Right lobe of liver (tissue), 6 donors: ENCODE results near the gene ARHGAP22. TPM values are rescaled to one million over a fixed set of nuclear protein-coding genes. Genes with fewer than 3 reads are reported as not detected.

ENCODE experiments used
- ATAC-seq, 4 donors: fragments of 200-7000 bp; cut with Tn5 transposase; one replicate each; pipeline ENCODE4 v1.9.1; 2020; ENCODE audit warnings: mild to moderate bottlenecking in 4 of 4, moderate library complexity in 4 of 4
- DNase-seq, 3 donors: peaks; one replicate each; pipeline ENCODE4 v3.0.0-alpha.2; 2020
- H3K27ac ChIP-seq, 3 donors: fragments of 200-600 bp; one replicate each; pipeline ENCODE4 v1.8.0; 2022
- H3K27me3 ChIP-seq, 2 donors: fragments of 200-600 bp; one replicate each; pipeline ENCODE4 v1.8.0; 2022
- H3K36me3 ChIP-seq, 4 donors: fragments of 200-600 bp; sonication (generic) in 1 of 4; one replicate each; pipeline versions ENCODE4 v1.5.1 to v1.8.0; 2017 to 2022; ENCODE audit warnings: control low read depth in 1 of 4
- H3K4me1 ChIP-seq, 4 donors: fragments of 200-600 bp; sonication (generic) in 1 of 4; one replicate each; pipeline versions ENCODE4 v1.5.1 to v1.8.0; 2017 to 2022; ENCODE audit warnings: control low read depth in 1 of 4
- H3K4me3 ChIP-seq, 3 donors: fragments of 200-600 bp; one replicate each; pipeline ENCODE4 v1.8.0; 2022
- H3K9me3 ChIP-seq, 4 donors: fragments of 200-600 bp; sonication (generic) in 1 of 4; one replicate each; pipeline versions ENCODE4 v1.5.1 to v1.8.0; 2017 to 2022; ENCODE audit warnings: control low read depth in 1 of 4
- CTCF ChIP-seq, 4 donors: fragments of 200-600 bp in 3 of 4; fragments of 450-650 bp in 1 of 4; IDR thresholded peaks; one replicate each; pipeline versions ENCODE4 v1.5.1 to v1.8.0; 2016 to 2022; ENCODE audit warnings: antibody characterized with exemption in 4 of 4, mild to moderate bottlenecking in 2 of 4
- POLR2A ChIP-seq: fragments of 450-650 bp; IDR thresholded peaks from one replicate; pipeline ENCODE4 v1.6.1; 2017; ENCODE audit warnings: antibody characterized with exemption, mild to moderate bottlenecking
- WGBS: methylation state at CpG from one replicate; pipeline ENCODE4 v1.1.6; 2018; ENCODE audit warnings: low coverage, low lambda C conversion rate; ENCODE audit not compliant: insufficient coverage; ENCODE audit errors: missing lambda C conversion rate; 5-methylcytosine and 5-hydroxymethylcytosine counted together
- intact Hi-C, 2 donors: fragments of 100-400 bp; cut with DNase I; formaldehyde crosslinking; loops; one replicate each; pipeline versions ENCODE4 v1.11.2 to v1.14.1; 2022
- total RNA-seq, 6 experiments: library from RNA; depleted of rRNA in 2 of 6; stranded (reverse); fragments of >200 nt in 2 of 6; fragmentation: NEBNext Ultra II Directional in 3 of 6; extraction: Animal tissue kit (Norgen Biotek cat#: 25700) in 3 of 6; gene quantifications; one replicate each; pipeline versions ENCODE4 v1.1.0 to v1.2.4, GENCODE V29; 2016 to 2023
- donor health status: DM: no; HTN: yes; CAD: no.
- donor health status: DM: no; HTN: no; CAD: no.
- donor health status: DM: no; HTN: no; CAD: no.
- donor health status: DM: no; HTN: yes; CAD: no.
- donor health status: DM: no; HTN: yes; CAD: no.

Gene ARHGAP22
- total RNA-seq, 6 experiments from 2014 or later, result 0.22 to 3.6 (median 0.64) TPM

GRCh38 chr10:48462482-48463020, 142.3 kb downstream of the ARHGAP22 start:
- no peaks in the 10 kb centered on the region for H3K9me3 ChIP-seq
- no peaks in the 10 kb centered on the region for H3K4me1 ChIP-seq
- no peak overlapping the region for H3K27ac ChIP-seq
- H3K27me3 ChIP-seq, result no peaks in the 10 kb centered on the region
- no peak overlapping the region for H3K4me3 ChIP-seq
- intact Hi-C loops, result no loop called here
- TF ChIP-seq CTCF (IDR thresholded peaks at IDR 0.05), result no peak
- no peak for TF ChIP-seq POLR2A
- ATAC-seq (no peak), DNase-seq (peak in 1 of 3 donors; percentile 38)
- no CpG with 5 or more reads among the region's 5 CpGs for WGBS
- no peaks in the 10 kb centered on the region for H3K36me3 ChIP-seq

GRCh38 chr10:48461623-48462481, 143.0 kb downstream of the ARHGAP22 start:
- no peak for TF ChIP-seq POLR2A
- no peak for TF ChIP-seq CTCF (IDR thresholded peaks at IDR 0.05)
- H3K4me1 ChIP-seq, result no peaks in the 10 kb centered on the region
- H3K4me3 ChIP-seq, result no peak overlapping the region
- ATAC-seq (no peak), DNase-seq (peak in 1 of 3 donors; percentile 44)
- 80% methylated on average over 3 of the region's 12 CpGs for WGBS
- intact Hi-C loops, result no loop called here
- no peak overlapping the region for H3K27ac ChIP-seq
- no peaks in the 10 kb centered on the region for H3K27me3 ChIP-seq
- no peaks in the 10 kb centered on the region for H3K36me3 ChIP-seq
- no peaks in the 10 kb centered on the region for H3K9me3 ChIP-seq

GRCh38 chr10:48460182-48460581, 144.7 kb downstream of the ARHGAP22 start:
- no peaks in the 10 kb centered on the region for H3K36me3 ChIP-seq
- H3K27ac ChIP-seq, result no peak overlapping the region
- ATAC-seq (no peak), DNase-seq (no peak)
- H3K27me3 ChIP-seq, result no peaks in the 10 kb centered on the region
- intact Hi-C loops, result no loop called here
- TF ChIP-seq POLR2A (no peak), CTCF (IDR thresholded peaks at IDR 0.05) (no peak)
- H3K4me1 ChIP-seq, result no peaks in the 10 kb centered on the region
- H3K9me3 ChIP-seq, result no peaks in the 10 kb centered on the region
- no peak overlapping the region for H3K4me3 ChIP-seq
- WGBS, result 78% methylated on average over 1 of the region's 2 CpGs

GRCh38 chr10:48459270-48460150, 145.4 kb downstream of the ARHGAP22 start:
- ATAC-seq (no peak), DNase-seq (peak in 1 of 3 donors; percentile 41)
- Histone ChIP-seq H3K36me3 (no peaks in the 10 kb centered on the region), H3K27ac (no peak overlapping the region), H3K27me3 (no peaks in the 10 kb centered on the region), H3K4me1 (no peaks in the 10 kb centered on the region), H3K4me3 (no peak overlapping the region), H3K9me3 (no peaks in the 10 kb centered on the region)
- TF ChIP-seq POLR2A (no peak), CTCF (IDR thresholded peaks at IDR 0.05) (no peak)
- intact Hi-C loops, result no loop called here
- 73% methylated on average over 3 of the region's 23 CpGs for WGBS
